Sigmoid colon (tissue), 4 donors: ENCODE results near the gene RBCK1.

Experiments used
- CTCF ChIP-seq, 4 experiments: fragments of 450-650 bp in 3 of 4; fragments of 200-600 bp in 1 of 4; IDR thresholded peaks; one replicate each; pipeline ENCODE4 v1.5.1; 2016 to 2019; ENCODE audit warnings: antibody characterized with exemption in 4 of 4, mild to moderate bottlenecking in 3 of 4, moderate library complexity in 2 of 4
- POLR2AphosphoS5 ChIP-seq, 4 donors: sonication (generic); formaldehyde crosslinking; IDR thresholded peaks; one replicate each; pipeline ENCODE4 v1.6.1; 2017; ENCODE audit warnings: antibody characterized with exemption in 4 of 4

GRCh38 chr20:434661-435419 lies 26.7 kb downstream of the RBCK1 start:
- no peak for TF ChIP-seq CTCF (IDR thresholded peaks at IDR 0.05)
- no peak for TF ChIP-seq POLR2AphosphoS5 (IDR thresholded peaks at IDR 0.05)
